HepG2 (cell line): ENCODE measurements around the gene PIP5K1C. TPM values are rescaled to one million over a fixed set of nuclear protein-coding genes. Genes with fewer than 3 reads are reported as not detected.

Source experiments
- AKAP8 ChIP-seq: sonication (generic); formaldehyde crosslinking; IDR thresholded peaks from 2 replicates; pipeline ENCODE4 v1.5.1; 2020; ENCODE audit warnings: mild to moderate bottlenecking, missing genetic modification reagents
- AKNA ChIP-seq: sonication (generic); formaldehyde crosslinking; IDR thresholded peaks from 2 replicates; pipeline ENCODE4 v1.4.0; 2020; ENCODE audit warnings: missing genetic modification reagents, borderline replicate concordance
- FOSL1 ChIP-seq: sonication (generic); formaldehyde crosslinking; IDR thresholded peaks from 2 replicates; pipeline ENCODE4 v1.9.0; 2021; ENCODE audit warnings: missing genetic modification reagents, borderline replicate concordance
- FOXM1 ChIP-seq: sonication (generic); formaldehyde crosslinking; IDR thresholded peaks from 2 replicates; pipeline ENCODE4 v1.5.0; 2020; ENCODE audit warnings: missing genetic modification reagents
- HIC2 ChIP-seq: sonication (generic); formaldehyde crosslinking; IDR thresholded peaks from 2 replicates; pipeline ENCODE4 v1.9.0; 2022; ENCODE audit warnings: low read depth, missing genetic modification reagents
- IRX3 ChIP-seq: sonication (generic); formaldehyde crosslinking; IDR thresholded peaks from 2 replicates; pipeline ENCODE4 v1.8.1; 2023; ENCODE audit warnings: mild to moderate bottlenecking, low read depth, missing genetic modification reagents, borderline replicate concordance
- JARID2 ChIP-seq: sonication (generic); formaldehyde crosslinking; IDR thresholded peaks from 2 replicates; pipeline ENCODE4 v1.8.1; 2023; ENCODE audit warnings: missing genetic modification reagents, inconsistent platforms; ENCODE audit not compliant: insufficient replicate concordance
- MYC ChIP-seq: sonication (generic); formaldehyde crosslinking; IDR thresholded peaks from 2 replicates; pipeline ENCODE4 v1.9.0; 2021; ENCODE audit warnings: missing genetic modification reagents, borderline replicate concordance
- NRL ChIP-seq: sonication (generic); formaldehyde crosslinking; IDR thresholded peaks from 2 replicates; pipeline ENCODE4 v1.5.0; 2020; ENCODE audit warnings: missing genetic modification reagents, mild to moderate bottlenecking, moderate library complexity, borderline replicate concordance
- PHB2 ChIP-seq: fragments of 450-650 bp; IDR thresholded peaks from 2 replicates; pipeline ENCODE4 v1.6.1; 2018; ENCODE audit not compliant: partially characterized antibody
- PHF21A ChIP-seq: sonication (generic); formaldehyde crosslinking; IDR thresholded peaks from 2 replicates; pipeline ENCODE4 v1.5.0; 2020; ENCODE audit warnings: mild to moderate bottlenecking, missing genetic modification reagents
- RFXAP ChIP-seq: sonication (generic); formaldehyde crosslinking; IDR thresholded peaks from 2 replicates; pipeline ENCODE4 v1.4.0; 2020; ENCODE audit warnings: missing genetic modification reagents, borderline replicate concordance
- THYN1 ChIP-seq: sonication (generic); formaldehyde crosslinking; IDR thresholded peaks from 2 replicates; pipeline ENCODE4 v1.8.1; 2023; ENCODE audit warnings: low read depth, mild to moderate bottlenecking, moderate library complexity, missing genetic modification reagents, borderline replicate concordance
- ZEB1 ChIP-seq: IDR thresholded peaks from 2 replicates; pipeline ENCODE4 v1.6.1; 2012; ENCODE audit warnings: mild to moderate bottlenecking, low read depth, inconsistent platforms; ENCODE audit not compliant: insufficient replicate concordance
- ZIK1 ChIP-seq: sonication (generic); formaldehyde crosslinking; IDR thresholded peaks from 2 replicates; pipeline ENCODE4 v1.5.0; 2020; ENCODE audit warnings: mild to moderate bottlenecking, low read depth, missing genetic modification reagents, borderline replicate concordance
- ZMYM3 ChIP-seq: sonication (generic); formaldehyde crosslinking; IDR thresholded peaks from 2 replicates; pipeline ENCODE4 v1.5.1; 2020; ENCODE audit warnings: mild to moderate bottlenecking, missing genetic modification reagents
- ZNF20 ChIP-seq: sonication (generic); formaldehyde crosslinking; IDR thresholded peaks from 2 replicates; pipeline ENCODE4 v1.4.0; 2020; ENCODE audit warnings: mild to moderate bottlenecking, moderate library complexity, missing genetic modification reagents
- ZNF275 ChIP-seq: sonication (generic); formaldehyde crosslinking; IDR thresholded peaks from 2 replicates; pipeline ENCODE4 v1.8.0; 2022; ENCODE audit warnings: missing genetic modification reagents, mild to moderate bottlenecking, inconsistent platforms, borderline replicate concordance
- ZNF577 ChIP-seq: sonication (generic); formaldehyde crosslinking; IDR thresholded peaks from 2 replicates; pipeline ENCODE4 v1.4.0; 2020; ENCODE audit warnings: mild to moderate bottlenecking, low read depth, missing genetic modification reagents, borderline replicate concordance
- ZNF775 ChIP-seq: sonication (generic); formaldehyde crosslinking; IDR thresholded peaks from 2 replicates; pipeline ENCODE4 v1.4.0; 2020; ENCODE audit warnings: missing genetic modification reagents, mild to moderate bottlenecking, moderate library complexity, borderline replicate concordance
- polyA plus RNA-seq, 8 experiments: library from polyadenylated mRNA; depleted of rRNA in 3 of 8; stranded (reverse) in 7 of 8; unstranded in 1 of 8; fragments of >200 nt; fragmentation: Illumina TruSeq in 4 of 8; extraction: Trizol in 4 of 8; gene quantifications; 2 replicates each; pipeline versions ENCODE4 v1.2.1 to v1.2.3, GENCODE V29; 2011 to 2016; ENCODE audit warnings: low read depth in 4 of 8, missing spikeins in 1 of 8, mixed read lengths in 1 of 8; ENCODE audit not compliant: insufficient read depth in 1 of 8
- total RNA-seq, 5 experiments: library from RNA; depleted of rRNA; stranded (reverse); fragments of >200 nt; fragmentation: Illumina TruSeq; extraction: Trizol; gene quantifications; 2 replicates each; pipeline ENCODE4 v1.2.3, GENCODE V29; 2016; ENCODE audit warnings: low read depth in 1 of 5

The PIP5K1C gene
- total and polyA plus RNA-seq, 2 of the 13 experiments (the other 11 are each of a cell fraction or from before 2014, with no cell fraction given) = 3.6 to 4.3 TPM

GRCh38 chr19:3665681-3666544, 34.4 kb downstream of the PIP5K1C start (continued):
- TF ChIP-seq AKNA (CRISPR knock-in tag) = no peak
- peak; percentile 55; the same call in 1 of the 2 replicates for TF ChIP-seq ZMYM3
- TF ChIP-seq FOSL1 = no peak
- TF ChIP-seq PHF21A (CRISPR knock-in tag) = no peak
- no peak for TF ChIP-seq IRX3 (CRISPR knock-in tag)
- TF ChIP-seq ZNF775 (CRISPR knock-in tag) = no peak
- 0 out of 2 replicates have a peak, but pooled peaks have one; percentile 38 for TF ChIP-seq AKAP8 (CRISPR knock-in tag)
- TF ChIP-seq ZNF275 (CRISPR knock-in tag) = no peak
- TF ChIP-seq NRL (CRISPR knock-in tag) = peak; percentile 42; the same call in 1 of the 2 replicates
- no peak for TF ChIP-seq FOXM1
- no peak for TF ChIP-seq RFXAP (CRISPR knock-in tag)
- no peak for TF ChIP-seq HIC2 (CRISPR knock-in tag)
- TF ChIP-seq MYC (CRISPR knock-in tag) = no peak
- no peak for TF ChIP-seq PHB2
- no peak for TF ChIP-seq ZNF577 (CRISPR knock-in tag)
- TF ChIP-seq THYN1 = no peak
- 0 out of 2 replicates have a peak, but pooled peaks have one; percentile 70 for TF ChIP-seq ZIK1 (CRISPR knock-in tag)
- TF ChIP-seq ZEB1 = no peak
- TF ChIP-seq JARID2 (CRISPR knock-in tag) = no peak
- no peak for TF ChIP-seq ZNF20
